Measurements from ENCODE around the gene KBTBD7.
A peak's percentile ranks its signal among the peaks of the same experiment; 100 is the strongest.

The KBTBD7 gene

DNA sequence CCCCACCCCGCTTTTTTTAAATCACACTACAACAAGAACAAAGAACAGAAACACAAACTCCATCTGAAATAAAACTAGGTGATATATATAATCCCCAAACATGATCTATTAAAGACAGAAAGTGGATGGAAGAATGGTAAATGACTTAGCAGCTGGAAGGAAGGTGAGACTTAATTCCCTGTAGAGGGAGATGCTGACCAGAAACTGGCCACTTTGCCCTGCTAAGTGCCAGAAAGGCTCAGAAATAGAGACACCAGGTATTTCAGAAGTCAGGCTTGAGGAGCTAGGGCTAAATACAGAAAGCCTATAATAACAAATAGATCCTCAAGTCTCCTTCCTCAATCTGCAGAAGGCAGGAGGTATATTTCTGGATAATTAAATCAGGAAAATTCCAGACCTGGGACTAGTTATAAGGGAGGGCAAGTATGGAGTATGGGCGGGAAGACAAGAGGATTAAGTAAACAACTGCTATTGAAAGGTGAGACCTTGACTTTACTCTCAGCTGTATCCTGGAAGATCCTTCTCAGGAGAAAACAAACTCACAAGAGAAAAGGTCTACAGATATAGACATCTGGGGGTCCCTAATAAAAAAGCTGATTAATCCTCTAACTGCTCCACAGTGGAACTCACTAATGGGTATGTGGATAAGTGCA lies 36.8 kb upstream of the KBTBD7 start:
- no peak overlapping the region for H3K4me3 ChIP-seq (ENCODE audit: low read depth, low read length)
- no peak for DNase-seq (ENCODE audit: low read depth)
- TF ChIP-seq, protein P1, sequence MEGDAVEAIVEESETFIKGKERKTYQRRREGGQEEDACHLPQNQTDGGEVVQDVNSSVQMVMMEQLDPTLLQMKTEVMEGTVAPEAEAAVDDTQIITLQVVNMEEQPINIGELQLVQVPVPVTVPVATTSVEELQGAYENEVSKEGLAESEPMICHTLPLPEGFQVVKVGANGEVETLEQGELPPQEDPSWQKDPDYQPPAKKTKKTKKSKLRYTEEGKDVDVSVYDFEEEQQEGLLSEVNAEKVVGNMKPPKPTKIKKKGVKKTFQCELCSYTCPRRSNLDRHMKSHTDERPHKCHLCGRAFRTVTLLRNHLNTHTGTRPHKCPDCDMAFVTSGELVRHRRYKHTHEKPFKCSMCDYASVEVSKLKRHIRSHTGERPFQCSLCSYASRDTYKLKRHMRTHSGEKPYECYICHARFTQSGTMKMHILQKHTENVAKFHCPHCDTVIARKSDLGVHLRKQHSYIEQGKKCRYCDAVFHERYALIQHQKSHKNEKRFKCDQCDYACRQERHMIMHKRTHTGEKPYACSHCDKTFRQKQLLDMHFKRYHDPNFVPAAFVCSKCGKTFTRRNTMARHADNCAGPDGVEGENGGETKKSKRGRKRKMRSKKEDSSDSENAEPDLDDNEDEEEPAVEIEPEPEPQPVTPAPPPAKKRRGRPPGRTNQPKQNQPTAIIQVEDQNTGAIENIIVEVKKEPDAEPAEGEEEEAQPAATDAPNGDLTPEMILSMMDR (IDR thresholded peaks at IDR 0.05; ENCODE audit: low read depth, low read length, missing control alignments), result no peak

DNA sequence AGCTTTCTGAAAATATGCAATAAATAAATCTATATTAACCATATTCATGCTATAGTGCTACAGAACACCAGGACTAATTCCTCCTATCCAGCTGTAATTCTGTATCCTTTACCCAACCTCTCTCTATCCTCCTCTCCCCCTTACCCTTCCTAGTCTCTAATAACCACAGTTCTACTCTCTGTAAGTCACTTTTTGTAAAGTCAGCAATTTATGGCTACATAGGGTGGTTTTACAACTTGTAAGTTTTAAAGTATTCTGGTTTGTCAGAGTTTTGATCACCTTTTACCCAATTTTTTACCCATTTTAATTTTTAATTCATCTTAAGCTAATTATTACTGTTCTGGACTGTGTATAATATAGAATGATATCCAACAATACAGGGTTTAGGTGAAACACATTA lies 35.0 kb upstream of the KBTBD7 start:
- TF ChIP-seq, protein P1 (IDR thresholded peaks at IDR 0.05; ENCODE audit: low read depth, low read length, missing control alignments), result no peak
- no peak for DNase-seq (ENCODE audit: low read depth)
- H3K4me3 ChIP-seq (ENCODE audit: low read depth, low read length), result no peak overlapping the region

DNA sequence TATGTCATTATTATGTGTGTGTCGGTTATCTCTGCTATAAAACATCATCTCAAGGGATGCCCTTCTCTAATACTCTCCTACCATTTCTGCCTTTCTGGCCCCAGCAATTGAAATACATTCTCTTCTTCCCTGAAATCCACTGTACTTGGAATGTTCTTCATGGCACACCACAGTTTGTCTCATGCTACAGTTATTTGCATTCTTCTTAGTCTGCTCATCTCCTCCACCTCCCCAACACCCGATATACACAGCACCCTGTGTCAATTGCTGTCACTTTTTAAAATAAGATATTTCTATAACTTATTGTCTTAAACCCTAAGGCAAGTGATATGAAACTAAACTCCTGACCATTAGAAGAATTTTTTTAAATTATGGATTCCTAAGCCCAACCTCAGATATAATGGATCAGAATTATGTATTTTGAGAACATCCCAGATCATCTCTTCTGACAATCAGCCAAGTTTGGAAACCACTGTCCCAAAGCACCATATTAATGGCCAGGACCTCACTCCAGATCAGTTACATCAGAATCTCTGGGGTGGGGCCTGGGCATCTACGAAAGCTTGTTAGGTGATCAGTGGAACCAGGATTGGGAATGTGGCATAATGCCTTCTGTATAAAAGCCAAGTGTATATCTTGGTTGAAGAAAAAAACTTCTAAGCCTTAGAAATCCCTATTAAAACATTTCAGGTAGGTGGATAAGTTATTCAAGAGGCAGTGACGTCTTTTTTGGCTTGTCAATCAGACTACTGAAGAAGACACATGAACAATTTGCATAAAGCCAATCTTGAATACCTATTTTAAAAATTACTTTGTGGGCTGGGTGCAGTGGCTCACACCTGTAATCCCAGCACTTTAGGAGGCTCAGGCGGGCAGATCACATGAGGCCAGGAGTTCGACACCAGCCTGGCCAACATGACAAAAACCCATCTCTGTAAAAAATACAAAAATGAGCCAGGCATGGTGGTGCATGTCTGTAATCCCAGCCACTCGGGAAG lies 30.0 kb upstream of the KBTBD7 start:
- TF ChIP-seq, protein P1 (IDR thresholded peaks at IDR 0.05; ENCODE audit: low read depth, low read length, missing control alignments), result no peak
- DNase-seq (ENCODE audit: low read depth), result no peak
- H3K4me3 ChIP-seq (ENCODE audit: low read depth, low read length), result no peak overlapping the region

DNA sequence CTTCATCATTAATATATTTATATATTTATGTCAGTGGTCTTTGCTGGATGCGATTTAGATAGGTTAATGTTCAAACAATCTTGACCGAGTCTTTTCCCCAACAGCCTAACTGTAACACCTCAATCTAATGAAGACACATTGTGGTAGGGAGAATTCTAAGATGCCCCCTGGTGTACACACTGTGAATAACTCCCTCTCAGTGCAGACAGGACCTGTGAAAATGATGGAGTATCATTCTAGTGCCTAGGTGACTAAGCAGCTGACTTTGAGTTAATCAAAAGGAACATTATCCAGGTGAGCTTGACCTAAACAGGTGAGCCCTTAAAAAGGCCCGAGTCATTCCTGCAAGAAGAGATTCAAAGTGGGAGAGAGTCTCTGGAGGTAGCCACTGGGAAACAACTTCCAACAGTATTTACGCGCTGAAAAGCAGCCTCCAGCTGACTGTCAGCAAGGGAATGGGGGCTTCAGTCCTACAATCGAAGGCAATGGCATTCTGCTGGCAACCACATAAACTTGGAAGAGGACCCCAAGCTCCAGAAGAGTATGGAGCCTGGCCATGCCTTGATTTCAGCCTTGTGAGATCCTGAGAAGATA lies 28.0 kb upstream of the KBTBD7 start:
- TF ChIP-seq, protein P1 (IDR thresholded peaks at IDR 0.05; ENCODE audit: low read depth, low read length, missing control alignments), result peak; percentile 77
- no peak for DNase-seq (ENCODE audit: low read depth)
- H3K4me3 ChIP-seq (ENCODE audit: low read depth, low read length), result no peak overlapping the region

DNA sequence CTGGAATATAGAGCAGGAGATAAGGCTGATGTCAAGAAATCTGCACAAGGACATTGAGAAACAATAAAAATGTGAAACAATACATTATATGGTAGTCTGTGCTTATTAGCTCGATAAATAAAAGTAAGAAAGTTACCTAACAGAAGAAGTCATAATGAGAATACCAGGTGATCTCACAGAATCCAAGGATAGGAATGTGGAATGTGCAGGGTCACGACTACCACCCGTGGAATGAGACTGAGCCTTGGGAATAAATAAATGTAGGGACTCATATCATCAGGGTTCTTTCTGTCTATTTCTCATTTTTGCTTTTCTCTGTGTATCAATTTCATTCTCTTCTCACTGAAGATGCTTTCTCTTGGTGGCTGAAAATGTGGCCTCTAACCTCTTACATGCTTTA lies 26.0 kb upstream of the KBTBD7 start:
- TF ChIP-seq, protein P1 (IDR thresholded peaks at IDR 0.05; ENCODE audit: low read depth, low read length, missing control alignments), result no peak
- no peak overlapping the region for H3K4me3 ChIP-seq (ENCODE audit: low read depth, low read length)

DNA sequence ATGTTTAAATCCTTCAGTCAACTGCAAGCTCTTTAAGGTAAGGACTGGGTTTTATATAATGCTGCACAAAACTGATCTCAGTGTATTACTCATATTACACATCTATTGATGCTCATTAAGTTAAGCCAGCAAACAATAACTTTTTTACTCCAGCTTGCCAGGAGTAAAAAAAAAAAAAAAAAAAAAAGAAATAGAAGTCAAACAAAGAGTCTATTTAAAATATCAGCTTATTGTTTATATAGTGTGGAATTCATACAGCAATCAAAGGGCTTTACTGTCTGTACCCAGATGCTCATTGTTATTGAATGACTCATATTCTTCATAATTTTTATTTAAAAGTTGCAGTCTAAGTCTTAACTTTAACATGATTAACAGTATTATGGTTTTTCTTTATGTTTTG lies 21.8 kb upstream of the KBTBD7 start:
- TF ChIP-seq, protein P1 (IDR thresholded peaks at IDR 0.05; ENCODE audit: low read depth, low read length, missing control alignments), result no peak
- DNase-seq (ENCODE audit: low read depth), result no peak
- H3K4me3 ChIP-seq (ENCODE audit: low read depth, low read length), result no peak overlapping the region

More for the DNA sequence above, 26.0 kb upstream of the KBTBD7 start:
- DNase-seq (ENCODE audit: low read depth), result no peak
